H1 (cell line): ENCODE data around the gene KAZALD1. TPM values are rescaled to one million over a fixed set of nuclear protein-coding genes. Genes with fewer than 3 reads are reported as not detected.
A peak's percentile ranks its signal among the peaks of the same experiment; 100 is the strongest.

Experiments used
- CTCF ChIA-PET: fragments of 300-600 bp; sonication (Branson Sonifier 250); formaldehyde crosslinking; loops from one replicate; lab custom pipeline; 2021; ENCODE audit not compliant: partially characterized antibody; lab: Charles Lee
- POLR2A ChIA-PET: fragments of 300-600 bp; sonication (Branson Sonifier 250); formaldehyde crosslinking; loops from one replicate; lab custom pipeline; 2021; ENCODE audit warnings: inconsistent platforms; ENCODE audit not compliant: partially characterized antibody; lab: Charles Lee
- DNase-seq, 2 experiments: peaks; one replicate each; pipeline versions ENCODE4 v3.0.0 to v3.0.0-alpha.2; 2010 to 2022; ENCODE audit warnings: low spot score in 2 of 2, low read depth in 1 of 2, mixed read lengths in 1 of 2
- FAIRE-seq: peaks from 2 replicates; lab custom pipeline; 2011; peaks lifted over from hg19 to GRCh38; lab: Jason Lieb, UNC
- H2AFZ ChIP-seq: 2 replicates; pipeline ENCODE4 v1.8.1; 2012; ENCODE audit warnings: low read length, inconsistent platforms
- H2AK5ac ChIP-seq: 2 replicates; pipeline ENCODE4 v1.6.1; 2013; ENCODE audit warnings: low read depth, low read length
- H2BK120ac ChIP-seq: replicated peaks from 2 replicates; pipeline ENCODE3; 2013; ENCODE audit warnings: low read depth, low read length, inconsistent platforms
- H2BK12ac ChIP-seq: 2 replicates; pipeline ENCODE4 v1.6.1; 2013; ENCODE audit warnings: low read depth, low read length
- H2BK15ac ChIP-seq: 2 replicates; pipeline ENCODE4 v1.6.1; 2013; ENCODE audit warnings: low read length
- H2BK20ac ChIP-seq: 2 replicates; pipeline ENCODE4 v1.6.1; 2013; ENCODE audit warnings: low read length
- H2BK5ac ChIP-seq: 2 replicates; pipeline ENCODE4 v1.6.1; 2013; ENCODE audit warnings: low read depth, low read length
- H3K14ac ChIP-seq: 2 replicates; pipeline ENCODE4 v1.6.1; 2013; ENCODE audit warnings: inconsistent platforms; ENCODE audit not compliant: insufficient read length
- H3K18ac ChIP-seq: 2 replicates; pipeline ENCODE4 v1.6.1; 2013; ENCODE audit warnings: low read length; ENCODE audit errors: extremely low read depth
- H3K23ac ChIP-seq: 2 replicates; pipeline ENCODE4 v1.6.1; 2013; ENCODE audit warnings: inconsistent platforms; ENCODE audit not compliant: insufficient read length
- H3K23me2 ChIP-seq: 2 replicates; pipeline ENCODE4 v1.6.1; 2013; ENCODE audit warnings: low read depth, low read length
- H3K27ac ChIP-seq: 2 replicates; pipeline ENCODE4 v1.6.1; 2011; ENCODE audit warnings: low read depth, low read length, inconsistent platforms
- H3K27me3 ChIP-seq, 4 experiments: replicated peaks in 1 of 4; 1 replicate in 1 of 4; 2 replicates in 3 of 4; pipeline versions ENCODE4 v1.6.1 to v1.8.1; 2011 to 2013; ENCODE audit warnings: low read length in 3 of 4, mild to moderate bottlenecking in 3 of 4, inconsistent platforms in 2 of 4, mixed read lengths in 2 of 4, moderate library complexity in 1 of 4; ENCODE audit not compliant: control insufficient read depth in 3 of 4, insufficient read depth in 3 of 4; ENCODE audit errors: extremely low read depth in 1 of 4
- H3K36me3 ChIP-seq, 4 experiments: 2 replicates each; pipeline versions ENCODE4 v1.6.1 to v1.8.1; 2011 to 2013; ENCODE audit warnings: mild to moderate bottlenecking in 4 of 4, low read length in 3 of 4, moderate library complexity in 2 of 4, control low read depth in 1 of 4, inconsistent platforms in 1 of 4; ENCODE audit not compliant: insufficient read depth in 4 of 4, control insufficient read depth in 2 of 4
- H3K4ac ChIP-seq: replicated peaks from 2 replicates; pipeline ENCODE3; 2013; ENCODE audit warnings: low read length, low read depth, mixed read lengths, inconsistent platforms; ENCODE audit not compliant: insufficient read length
- H3K4me1 ChIP-seq, 4 experiments: replicated peaks in 1 of 4; 1 replicate in 1 of 4; 2 replicates in 3 of 4; pipeline versions ENCODE4 v1.6.1 to v1.8.1; 2011 to 2013; ENCODE audit warnings: low read length in 3 of 4, inconsistent platforms in 2 of 4, mixed read lengths in 1 of 4; ENCODE audit not compliant: insufficient read depth in 4 of 4, control insufficient read depth in 3 of 4
- H3K4me2 ChIP-seq, 2 experiments: 2 replicates each; pipeline versions ENCODE4 v1.6.1 to v1.8.1; 2011 to 2013; ENCODE audit warnings: low read depth in 2 of 2, low read length in 2 of 2, control low read depth in 1 of 2, inconsistent platforms in 1 of 2, mild to moderate bottlenecking in 1 of 2; ENCODE audit not compliant: insufficient read depth in 1 of 2
- H3K4me3 ChIP-seq, 4 experiments: fragments of 200-600, 300-600 bp in 1 of 4; sonication (generic), shearing (Covaris generic), sonication (Bioruptor Twin) in 1 of 4; 2 replicates each; pipeline versions ENCODE4 v1.5.1 to v1.8.1; 2011 to 2016; ENCODE audit warnings: low read length in 4 of 4, low read depth in 3 of 4, control low read depth in 2 of 4, inconsistent platforms in 2 of 4, mild to moderate bottlenecking in 2 of 4, mixed read lengths in 1 of 4, moderate library complexity in 1 of 4; ENCODE audit not compliant: insufficient read depth in 2 of 4; ENCODE audit errors: extremely low read depth in 1 of 4
- H3K56ac ChIP-seq: replicated peaks from 2 replicates; pipeline ENCODE3; 2013; ENCODE audit warnings: low read depth, mild to moderate bottlenecking, mixed read lengths, low read length, inconsistent platforms; ENCODE audit not compliant: insufficient read length
- H3K79me1 ChIP-seq: 2 replicates; pipeline ENCODE4 v1.6.1; 2013; ENCODE audit warnings: low read depth, low read length, control low read depth
- H3K79me2 ChIP-seq, 2 experiments: 2 replicates each; pipeline versions ENCODE4 v1.6.1 to v1.8.1; 2012 to 2013; ENCODE audit warnings: low read length in 2 of 2, mild to moderate bottlenecking in 2 of 2, inconsistent platforms in 1 of 2; ENCODE audit not compliant: insufficient read depth in 2 of 2, control insufficient read depth in 1 of 2
- H3K9ac ChIP-seq, 4 experiments: replicated peaks in 1 of 4; 1 replicate in 1 of 4; 2 replicates in 3 of 4; pipeline versions ENCODE4 v1.6.1 to v1.8.1; 2011 to 2013; ENCODE audit warnings: low read depth in 3 of 4, low read length in 3 of 4, control low read depth in 2 of 4, mild to moderate bottlenecking in 2 of 4, moderate library complexity in 2 of 4, inconsistent platforms in 1 of 4; ENCODE audit errors: extremely low read depth in 1 of 4
- H3K9me3 ChIP-seq, 2 experiments: 2 replicates each; pipeline versions ENCODE4 v1.6.1 to v1.8.1; 2012 to 2013; ENCODE audit warnings: mild to moderate bottlenecking in 2 of 2, moderate library complexity in 2 of 2, control low read depth in 1 of 2, inconsistent platforms in 1 of 2, low read depth in 1 of 2, low read length in 1 of 2, mixed read lengths in 1 of 2; ENCODE audit not compliant: insufficient read depth in 2 of 2
- H4K20me1 ChIP-seq, 2 experiments: replicated peaks in 1 of 2; 2 replicates each; pipeline versions ENCODE3 to v1.8.1; 2011 to 2013; ENCODE audit warnings: inconsistent platforms in 2 of 2, low read length in 2 of 2, mild to moderate bottlenecking in 1 of 2; ENCODE audit not compliant: insufficient read depth in 2 of 2, control insufficient read depth in 1 of 2
- H4K5ac ChIP-seq: 2 replicates; pipeline ENCODE4 v1.6.1; 2013; ENCODE audit warnings: low read length, low read depth, mixed read lengths, inconsistent platforms; ENCODE audit not compliant: insufficient read length
- H4K8ac ChIP-seq: 2 replicates; pipeline ENCODE4 v1.8.0; 2013; ENCODE audit warnings: mild to moderate bottlenecking, moderate library complexity, low read length, inconsistent platforms; ENCODE audit not compliant: insufficient read depth; ENCODE audit errors: extremely low read depth
- H4K91ac ChIP-seq: replicated peaks from 2 replicates; pipeline ENCODE3; 2013; ENCODE audit warnings: low read length, mixed read lengths, inconsistent platforms; ENCODE audit not compliant: insufficient read length
- GTF2F1 ChIP-seq: IDR thresholded peaks from 2 replicates; pipeline ENCODE4 v1.6.1; 2012; ENCODE audit warnings: low read depth, low read length, improper control_type of control experiment, borderline replicate concordance
- KDM4A ChIP-seq: IDR thresholded peaks from one replicate; pipeline ENCODE4 v1.7.1; 2012; ENCODE audit warnings: low read depth, mild to moderate bottlenecking, moderate library complexity, low read length, inconsistent platforms; ENCODE audit not compliant: severe bottlenecking
- SP1 ChIP-seq: IDR thresholded peaks from 2 replicates; pipeline ENCODE4 v1.6.1; 2011; ENCODE audit warnings: low read depth, low read length
- SUZ12 ChIP-seq: fragments of 200-600 bp; sonication (generic); IDR thresholded peaks from 2 replicates; pipeline ENCODE4 v1.6.1; 2012; ENCODE audit warnings: mild to moderate bottlenecking, inconsistent platforms, low read length, moderate library complexity, mixed read lengths
- WGBS, 2 experiments: shearing (Covaris generic) in 1 of 2; methylation state at CpG; one replicate each; pipeline versions ENCODE4 v1.1.6 to v1.1.7; 2013 to 2015; ENCODE audit warnings: low lambda C conversion rate in 2 of 2, mixed read lengths in 2 of 2, inconsistent platforms in 1 of 2, low coverage in 1 of 2, missing lambda C conversion rate in 1 of 2; ENCODE audit not compliant: insufficient replicate concordance in 2 of 2, insufficient coverage in 1 of 2, insufficient read length in 1 of 2; ENCODE audit errors: extremely low coverage in 1 of 2, missing lambda C conversion rate in 1 of 2; 5-methylcytosine and 5-hydroxymethylcytosine counted together
- long read RNA-seq, 2 experiments: library from RNA in 1 of 2; library from capped mRNA in 1 of 2; stranded (forward); transcript quantifications; one replicate each; pipeline ENCODE4 v2.0.0, GENCODE V29; 2021; ENCODE audit warnings: inconsistent platforms in 1 of 2
- polyA minus RNA-seq, 3 experiments: library from RNA; depleted of rRNA, polyadenylated mRNA; stranded (reverse); fragments of >200 nt; gene quantifications; 1 replicate in 2 of 3; 2 replicates in 1 of 3; pipeline ENCODE4 v1.2.3, GENCODE V29; 2011
- polyA plus RNA-seq, 7 experiments: library from polyadenylated mRNA; depleted of rRNA in 3 of 7; stranded (reverse) in 5 of 7; unstranded in 2 of 7; fragments of >200 nt in 5 of 7; fragments of 200-250 nt in 2 of 7; gene quantifications; 1 replicate in 5 of 7; 2 replicates in 1 of 7; 4 replicates in 1 of 7; pipeline versions ENCODE4 v1.2.1 to v1.2.3, GENCODE V29; 2011 to 2013; ENCODE audit warnings: missing spikeins in 2 of 7, mixed read lengths in 2 of 7
- total RNA-seq: library from RNA; stranded (reverse); fragmentation: NEBNext Ultra II Directional; extraction: Animal tissue kit (Norgen Biotek cat#: 25700); gene quantifications from 2 replicates; pipeline ENCODE4 v1.2.1, GENCODE V29; 2021

The KAZALD1 gene
- 0.84 and 1.9 TPM in 2 replicates for total RNA-seq
- polyA plus RNA-seq (2011; rRNA removed): 0.65 and 1.1 TPM in 2 replicates
- polyA plus RNA-seq (2011; cell fraction: cytosol; rRNA removed): 0.97 TPM
- polyA plus RNA-seq (2011; cell fraction: nucleus; rRNA removed): 2.2 TPM
- polyA plus RNA-seq (2012, experiment 1 of 2): 0.84 to 1.2 TPM (median 1.1 TPM) in 4 replicates
- polyA plus RNA-seq (2012, experiment 2 of 2): 0.28 TPM
- polyA plus RNA-seq (2013, experiment 1 of 2): 1.0 TPM
- 1.1 TPM for polyA plus RNA-seq (2013, experiment 2 of 2)
- 0.76 and 1.0 TPM in 2 replicates for polyA minus RNA-seq (2011; rRNA and poly(A)+ RNA removed)
- 0.81 TPM for polyA minus RNA-seq (2011; cell fraction: cytosol; rRNA and poly(A)+ RNA removed)
- polyA minus RNA-seq (2011; cell fraction: nucleus; rRNA and poly(A)+ RNA removed): 3.6 TPM
- long read RNA-seq, experiment 1: 0 reads
- long read RNA-seq, experiment 2, partial matches to known transcripts: 0 of 1 reads
- long read RNA-seq, experiment 2, other reads (novel, unspliced or antisense): 0 of 1 reads

GRCh38 chr10:101061624-101062231 lies at the start of gene KAZALD1:
KAZALD1 (plus strand) TSS chr10:101061989; CDS start chr10:101062593, 604 bp downstream.
- peaks cover 0 to 3% of the 10 kb centered on the region in 2 experiments; a peak in 1 of 4 replicates for H3K79me2 ChIP-seq
- 2% methylated on average over 28 of the region's 31 CpGs; no CpG with 5 or more reads in 1 of the 2 experiments for WGBS, 2 experiments
- peak within 1 kb of the TSS; percentile 85 for H2AFZ ChIP-seq
- peak within 1 kb of the TSS; percentile 76; the same call in 1 of the 2 replicates for H3K27ac ChIP-seq
- no peak within 1 kb of the TSS for H2AK5ac ChIP-seq
- no peaks in the 10 kb centered on the region for H3K79me1 ChIP-seq
- peak within 1 kb of the TSS; percentile 51 for H4K91ac ChIP-seq
- no peak for FAIRE-seq
- peak in 1 of 2 experiments; percentile 75 for DNase-seq
- peak within 1 kb of the TSS; percentile 99 for H2BK5ac ChIP-seq
- H2BK20ac ChIP-seq: peak within 1 kb of the TSS; percentile 13; the same call in 1 of the 2 replicates
- H2BK12ac ChIP-seq: peak within 1 kb of the TSS; percentile 85; the same call in 1 of the 2 replicates
- H3K9ac ChIP-seq: peak within 1 kb of the TSS; percentile 78 to 97 (median 92); a peak in 6 of 7 replicates
- H3K18ac ChIP-seq: peak within 1 kb of the TSS; percentile 100
- H3K23me2 ChIP-seq: peaks cover 20% of the 10 kb centered on the region; the same call in 1 of the 2 replicates
- H2BK120ac ChIP-seq: no peak within 1 kb of the TSS
- H4K20me1 ChIP-seq: peaks cover 8 to 25% of the 10 kb centered on the region in 2 experiments
- H3K56ac ChIP-seq: peak within 1 kb of the TSS; percentile 3
- CTCF ChIA-PET: interaction anchor here (0.6 to 59.5 kb wide), 12 partner anchors 13 to 1349 kb away, joined by 3 to 2176 read pairs (median 6); partner anchors contain the start of genes KAZALD1, PDZD7 and SFXN3
- H2BK15ac ChIP-seq: peak within 1 kb of the TSS; percentile 40; the same call in 1 of the 2 replicates
- no peak within 1 kb of the TSS for H3K23ac ChIP-seq
- H4K5ac ChIP-seq: peak within 1 kb of the TSS; percentile 100
- no peak within 1 kb of the TSS for H3K4ac ChIP-seq
- H4K8ac ChIP-seq: peak within 1 kb of the TSS; percentile 96
- peaks cover 49 to 57% (median 53%) of the 10 kb centered on the region in 4 experiments for H3K27me3 ChIP-seq
- no peak within 1 kb of the TSS for H3K14ac ChIP-seq
- peak within 1 kb of the TSS; percentile 89 to 97 (median 94) for H3K4me3 ChIP-seq
- TF ChIP-seq GTF2F1 (no peak), SP1 (0 out of 2 replicates have a peak, but pooled peaks have one; percentile 12), SUZ12 (peak; percentile 16; the same call in 1 of the 2 replicates), KDM4A (peak; percentile 29)
- TF ChIP-seq, all 59 proteins: peak for 3
- Histone ChIP-seq H3K9me3 (no peaks in the 10 kb centered on the region), H3K36me3 (no peaks in the 10 kb centered on the region; a peak in 1 of 8 replicates), H3K4me2 (peak within 1 kb of the TSS; percentile 67 to 93), H3K4me1 (peaks cover 4 to 35% (median 23%) of the 10 kb centered on the region in 4 experiments)
- POLR2A ChIA-PET: interaction anchor here (0.7 to 8.4 kb wide), 7 partner anchors 13 to 166 kb away, joined by 3 to 85 read pairs (median 3); no protein-coding TSS in a partner anchor
